GM12873 (cell line): ENCODE results near the gene AIF1.

ENCODE experiments used
- TF ChIP-seq, protein P1 (sequence below): IDR thresholded peaks from 2 replicates; pipeline ENCODE4 v1.5.1; 2012; ENCODE audit warnings: low read depth, mild to moderate bottlenecking, moderate library complexity, low read length, control low read depth; ENCODE audit not compliant: insufficient read depth; ENCODE audit errors: missing control alignments

AIF1 gene

DNA sequence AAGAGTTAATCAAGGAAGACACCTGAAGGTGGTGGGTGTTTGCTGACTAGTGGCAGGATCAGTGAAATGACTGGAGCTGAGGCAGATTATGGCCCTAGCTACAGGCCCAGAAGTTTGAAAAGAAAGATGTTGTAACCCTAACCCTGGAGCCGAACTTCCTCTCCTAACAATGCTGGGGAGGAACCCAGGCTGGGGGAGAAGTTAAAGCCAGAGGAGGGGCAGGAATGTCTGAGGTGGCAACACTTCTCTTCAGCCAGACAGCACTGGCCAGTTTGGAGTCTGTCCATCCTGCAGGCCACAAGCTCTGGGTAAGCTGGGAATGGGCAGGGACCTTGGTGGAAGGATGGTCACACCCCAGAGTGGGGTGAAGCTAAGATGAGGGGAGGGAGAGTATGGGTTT is 29.0 kb upstream of the AIF1 start, which contains the start of gene LST1:
Gene LST1 (plus strand): TSS at position 270 of the 400 bp plus-strand sequence. CDS start 1,023 bp downstream, outside the sequence.
- TF ChIP-seq, protein P1, sequence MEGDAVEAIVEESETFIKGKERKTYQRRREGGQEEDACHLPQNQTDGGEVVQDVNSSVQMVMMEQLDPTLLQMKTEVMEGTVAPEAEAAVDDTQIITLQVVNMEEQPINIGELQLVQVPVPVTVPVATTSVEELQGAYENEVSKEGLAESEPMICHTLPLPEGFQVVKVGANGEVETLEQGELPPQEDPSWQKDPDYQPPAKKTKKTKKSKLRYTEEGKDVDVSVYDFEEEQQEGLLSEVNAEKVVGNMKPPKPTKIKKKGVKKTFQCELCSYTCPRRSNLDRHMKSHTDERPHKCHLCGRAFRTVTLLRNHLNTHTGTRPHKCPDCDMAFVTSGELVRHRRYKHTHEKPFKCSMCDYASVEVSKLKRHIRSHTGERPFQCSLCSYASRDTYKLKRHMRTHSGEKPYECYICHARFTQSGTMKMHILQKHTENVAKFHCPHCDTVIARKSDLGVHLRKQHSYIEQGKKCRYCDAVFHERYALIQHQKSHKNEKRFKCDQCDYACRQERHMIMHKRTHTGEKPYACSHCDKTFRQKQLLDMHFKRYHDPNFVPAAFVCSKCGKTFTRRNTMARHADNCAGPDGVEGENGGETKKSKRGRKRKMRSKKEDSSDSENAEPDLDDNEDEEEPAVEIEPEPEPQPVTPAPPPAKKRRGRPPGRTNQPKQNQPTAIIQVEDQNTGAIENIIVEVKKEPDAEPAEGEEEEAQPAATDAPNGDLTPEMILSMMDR = no peak

DNA sequence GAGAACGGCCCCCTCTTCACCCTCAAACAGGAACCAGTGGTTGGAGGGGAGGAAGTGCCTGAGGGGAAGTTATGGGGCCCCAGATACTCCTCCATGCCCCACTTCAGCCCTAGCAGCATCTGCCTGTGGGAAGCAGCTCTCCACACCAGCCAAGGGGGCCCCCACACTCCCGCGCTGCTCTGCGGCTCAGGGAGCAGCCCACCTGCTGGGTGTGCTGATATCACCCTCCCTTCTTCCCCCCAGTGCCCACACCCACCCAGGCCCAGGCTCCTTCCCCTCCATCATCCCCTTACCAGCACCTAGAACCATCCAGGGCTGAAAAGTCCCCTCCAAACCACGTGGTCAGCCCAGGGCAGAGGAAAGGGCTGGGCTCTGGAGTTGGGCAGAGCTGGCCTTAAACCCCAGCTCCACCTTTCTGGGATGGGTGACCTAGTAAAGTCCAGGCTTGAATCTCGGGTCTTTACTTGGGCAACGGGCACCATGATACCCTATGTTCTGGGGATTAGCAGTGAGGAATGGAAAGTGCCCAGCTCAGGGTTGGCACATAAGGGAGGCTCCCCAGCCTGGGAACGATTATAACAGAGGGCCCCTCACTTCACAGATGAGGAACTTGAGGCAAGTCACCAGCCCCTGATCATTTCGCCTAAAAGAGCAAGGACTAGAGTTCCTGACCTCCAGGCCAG is 28.3 kb upstream of the AIF1 start:
- TF ChIP-seq, protein P1 = no peak

DNA sequence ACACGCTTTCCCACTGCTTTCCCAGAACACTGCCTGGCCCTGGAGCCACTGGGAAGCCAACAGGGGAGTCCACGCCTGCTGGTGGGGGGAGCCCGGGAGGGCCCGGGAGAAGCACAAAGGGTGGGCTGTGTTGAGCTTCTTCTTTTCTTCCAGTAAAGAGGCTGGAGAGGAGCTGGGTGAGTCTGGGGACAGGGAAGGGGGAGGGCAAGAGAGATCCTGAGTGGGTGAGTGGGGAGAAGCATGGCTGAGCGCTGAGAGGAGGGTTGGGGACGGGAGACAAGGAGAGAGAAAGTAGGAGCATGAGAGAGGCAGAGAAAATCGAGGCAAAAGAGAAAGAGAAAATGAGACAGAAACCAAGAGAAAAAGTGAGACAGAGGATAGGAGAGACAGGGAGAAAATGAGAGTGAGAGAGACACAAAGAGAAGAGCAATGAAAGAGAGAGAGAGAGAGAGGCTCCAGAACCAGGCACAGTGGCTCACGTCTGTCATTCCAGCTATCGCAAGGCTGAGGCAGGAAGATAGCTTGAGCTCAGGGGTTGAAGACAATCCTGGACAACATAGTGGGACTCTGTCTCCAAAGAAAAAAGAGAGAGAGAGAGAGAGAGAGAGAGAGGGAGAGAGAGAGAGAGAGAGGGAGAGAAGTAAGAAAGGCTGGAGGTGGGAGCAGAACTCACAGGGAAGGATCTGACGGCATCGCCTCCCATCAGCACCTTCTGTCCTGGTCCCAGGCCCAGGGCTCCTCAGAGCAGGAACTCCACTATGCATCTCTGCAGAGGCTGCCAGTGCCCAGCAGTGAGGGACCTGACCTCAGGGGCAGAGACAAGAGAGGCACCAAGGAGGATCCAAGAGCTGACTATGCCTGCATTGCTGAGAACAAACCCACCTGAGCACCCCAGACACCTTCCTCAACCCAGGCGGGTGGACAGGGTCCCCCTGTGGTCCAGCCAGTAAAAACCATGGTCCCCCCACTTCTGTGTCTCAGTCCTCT is 26.9 kb upstream of the AIF1 start:
- TF ChIP-seq, protein P1 = no peak

DNA sequence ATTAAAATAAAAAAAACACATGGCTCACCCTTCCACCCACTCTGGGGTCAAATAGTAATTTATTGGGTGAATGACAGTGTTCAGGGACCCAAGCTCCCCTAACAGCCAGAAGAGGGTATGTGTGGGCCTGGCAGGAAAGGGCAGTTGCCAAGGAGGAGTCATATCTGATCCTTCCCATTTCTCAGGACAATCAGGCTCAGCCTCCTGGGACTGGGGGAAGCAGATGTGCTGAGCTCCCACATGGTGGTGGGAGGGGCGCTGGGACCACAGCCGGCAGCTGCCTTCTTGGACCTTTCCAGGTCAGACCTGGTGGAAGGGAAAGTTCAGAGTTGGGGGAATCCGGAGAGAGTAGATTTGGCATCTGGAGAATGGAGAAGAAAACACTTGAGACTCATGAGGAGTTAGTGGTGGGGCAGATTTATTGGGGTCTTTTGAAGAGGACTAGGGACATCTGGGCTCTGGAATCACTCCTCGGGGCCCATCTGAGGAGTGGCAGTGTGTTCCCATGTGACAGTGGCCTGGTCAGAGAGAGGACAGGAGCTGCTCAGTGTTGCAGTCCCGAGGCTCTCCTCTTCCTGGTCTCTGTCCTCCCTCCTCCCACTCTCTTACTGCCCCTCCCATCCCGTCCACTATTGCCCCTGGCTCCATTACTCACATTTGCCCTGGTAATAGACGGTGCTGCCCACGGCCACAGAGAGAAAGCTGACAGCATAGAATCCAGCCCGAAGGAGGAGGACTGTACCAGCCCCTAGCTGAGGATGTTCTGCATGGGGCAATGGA is 26.0 kb upstream of the AIF1 start:
- TF ChIP-seq, protein P1 = no peak

DNA sequence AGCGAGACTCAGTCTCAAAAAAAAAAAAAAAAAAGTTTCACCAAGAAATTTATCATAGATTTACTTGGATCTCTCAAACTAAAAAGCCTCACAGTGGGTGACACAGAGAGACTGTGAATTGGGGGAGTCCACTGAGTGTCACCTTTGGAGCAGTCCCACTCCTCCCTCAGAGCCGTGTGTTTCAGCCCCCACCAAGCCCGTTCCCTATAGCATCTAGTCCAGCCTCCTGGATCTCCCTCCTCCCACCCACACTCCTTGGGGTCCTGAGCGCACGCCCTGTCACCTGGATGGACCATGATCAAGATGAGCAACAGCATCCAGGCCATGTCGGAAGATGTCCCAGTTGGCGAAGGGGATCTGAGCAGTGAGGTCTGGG is 22.6 kb upstream of the AIF1 start:
- TF ChIP-seq, protein P1 = no peak

DNA sequence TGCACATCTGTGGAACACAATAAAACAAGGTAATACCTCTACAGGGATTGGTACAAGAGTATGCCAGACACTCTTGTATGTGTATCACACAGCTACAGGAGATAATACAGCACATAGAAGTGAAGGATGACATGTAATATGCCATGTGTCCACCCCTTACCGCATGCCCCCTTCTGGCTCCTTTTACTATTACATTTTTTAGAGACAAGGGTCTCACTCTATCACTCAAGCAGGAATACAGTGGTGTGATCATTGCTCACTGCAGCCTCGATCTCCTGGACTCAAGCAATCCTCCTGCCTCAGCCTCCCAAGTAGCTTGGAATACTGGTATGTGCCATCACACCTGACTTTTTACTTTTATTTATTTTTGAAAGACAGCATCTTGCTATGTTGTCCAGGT is 18.0 kb upstream of the AIF1 start:
- TF ChIP-seq, protein P1 = peak; percentile 74

DNA sequence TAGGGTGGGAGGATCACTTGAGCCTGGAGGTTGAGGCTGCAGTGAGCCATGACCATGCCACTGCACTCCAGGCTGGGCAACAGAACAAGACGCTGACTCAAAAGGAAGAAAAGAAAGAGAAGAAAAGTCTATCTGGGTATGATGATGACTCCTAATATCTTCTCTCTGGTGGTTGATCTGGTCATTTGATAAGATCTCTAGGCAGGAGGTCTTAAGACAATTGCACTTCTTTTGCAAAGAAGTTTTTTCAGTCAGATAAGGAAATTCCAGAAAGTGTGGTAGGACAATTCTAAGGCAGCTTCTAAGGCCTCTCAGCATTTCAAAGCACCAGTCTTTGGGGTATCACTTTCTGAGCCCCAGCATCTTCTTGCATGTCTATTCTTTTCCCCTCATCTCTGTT is 7.7 kb upstream of the AIF1 start:
- TF ChIP-seq, protein P1 = no peak
